GM12878 (cell line): ENCODE measurements around the gene FBRSL1. TPM values are rescaled to one million over a fixed set of nuclear protein-coding genes. Genes with fewer than 3 reads are reported as not detected.

Source experiments
- ATAC-seq: fragments of 200-7000 bp; cut with Tn5 transposase; 3 replicates; pipeline ENCODE4 v1.9.1; 2020; ENCODE audit warnings: mild to moderate bottlenecking, moderate library complexity
- BruUV-seq: library from RNA; stranded (reverse); fragments of 400-500 nt; replicated peaks from 2 replicates; lab custom pipeline; 2021; lab: Mats Ljungman, UMichigan
- CTCF ChIA-PET: fragments of 300-600 bp; sonication (Branson Sonifier 250); formaldehyde crosslinking; extraction: SDS; loops from one replicate; lab custom pipeline; 2021; ENCODE audit warnings: inconsistent platforms; lab: Yijun Ruan, JAX
- POLR2A ChIA-PET: fragments of 350-600 bp; formaldehyde crosslinking; extraction: SDS; loops from one replicate; lab custom pipeline; 2021; ENCODE audit warnings: inconsistent platforms; lab: Charles Lee
- RAD21 ChIA-PET: fragments of 300-600 bp; sonication (Branson Sonifier 250); formaldehyde crosslinking; loops from one replicate; lab custom pipeline; 2023; ENCODE audit warnings: antibody characterized with exemption; ENCODE audit not compliant: unreplicated experiment; lab: Charles Lee
- SMC1A ChIA-PET: fragments of 300-600 bp; sonication (Branson Sonifier 250); formaldehyde crosslinking; loops from one replicate; lab custom pipeline; 2023; ENCODE audit not compliant: unreplicated experiment, uncharacterized antibody; lab: Charles Lee
- DNase-seq: peaks from one replicate; pipeline ENCODE4 v3.0.0-alpha.2; 2011; ENCODE audit warnings: low read depth, low spot score
- FAIRE-seq: peaks from 3 replicates; lab custom pipeline; 2011; peaks lifted over from hg19 to GRCh38; lab: Jason Lieb, UNC
- H2AFZ ChIP-seq: 2 replicates; pipeline ENCODE4 v1.6.0; 2011; ENCODE audit warnings: low read depth, low read length, control low read depth; ENCODE audit not compliant: control insufficient read depth
- H3K27ac ChIP-seq: 2 replicates; pipeline ENCODE4 v1.5.1; 2011; ENCODE audit warnings: control low read depth; ENCODE audit not compliant: control insufficient read depth, insufficient read depth
- H3K27me3 ChIP-seq, 2 experiments: replicated peaks in 1 of 2; 2 replicates each; pipeline versions ENCODE4 v1.6.0 to v1.6.1; 2011; ENCODE audit warnings: low read length in 1 of 2; ENCODE audit not compliant: control insufficient read depth in 2 of 2, insufficient read depth in 2 of 2
- H3K36me3 ChIP-seq, 2 experiments: 2 replicates each; pipeline ENCODE4 v1.5.1; 2011; ENCODE audit warnings: low read length in 1 of 2; ENCODE audit not compliant: control insufficient read depth in 2 of 2, insufficient read depth in 2 of 2
- H3K4me1 ChIP-seq: 2 replicates; pipeline ENCODE4 v1.6.1; 2011; ENCODE audit warnings: mild to moderate bottlenecking, low read length, moderate library complexity, mixed read lengths; ENCODE audit not compliant: control insufficient read depth, insufficient read depth
- H3K4me2 ChIP-seq: 2 replicates; pipeline ENCODE4 v1.6.0; 2011; ENCODE audit warnings: control low read depth; ENCODE audit not compliant: control insufficient read depth, insufficient read depth
- H3K4me3 ChIP-seq: fragments of 200-600 bp; sonication (generic); 2 replicates; pipeline ENCODE4 v1.5.1; 2016
- H3K79me2 ChIP-seq: 2 replicates; pipeline ENCODE4 v1.6.0; 2011; ENCODE audit warnings: low read length; ENCODE audit not compliant: control insufficient read depth, insufficient read depth
- H3K9ac ChIP-seq: 2 replicates; pipeline ENCODE4 v1.8.0; 2011; ENCODE audit warnings: low read length, control low read depth, mixed read lengths; ENCODE audit not compliant: control insufficient read depth, insufficient read depth
- H3K9me3 ChIP-seq: replicated peaks from 3 replicates; pipeline ENCODE4 v1.5.1; 2011; ENCODE audit warnings: mild to moderate bottlenecking, low read length; ENCODE audit not compliant: control insufficient read depth, insufficient read depth
- H4K20me1 ChIP-seq: 2 replicates; pipeline ENCODE4 v1.6.0; 2011; ENCODE audit not compliant: control insufficient read depth, insufficient read depth
- FOXM1 ChIP-seq: IDR thresholded peaks from 2 replicates; pipeline ENCODE4 v1.6.1; 2012; ENCODE audit warnings: low read depth, mild to moderate bottlenecking, inconsistent platforms, low read length, moderate library complexity
- HDAC2 ChIP-seq: fragments of 200-600 bp; sonication (generic); IDR thresholded peaks from 2 replicates; pipeline ENCODE4 v1.6.1; 2017
- KDM1A ChIP-seq: fragments of 200-600 bp; sonication (generic); IDR thresholded peaks from 2 replicates; pipeline ENCODE4 v1.6.1; 2016; ENCODE audit warnings: borderline replicate concordance
- MTA2 ChIP-seq: fragments of 450-650 bp; IDR thresholded peaks from 2 replicates; pipeline ENCODE4 v1.6.1; 2016; ENCODE audit warnings: low read depth, mild to moderate bottlenecking, moderate library complexity
- NFIC ChIP-seq: IDR thresholded peaks from 2 replicates; pipeline ENCODE4 v1.6.1; 2012; ENCODE audit warnings: low read depth, mild to moderate bottlenecking, inconsistent platforms, low read length, moderate library complexity
- NR2C1 ChIP-seq: fragments of 450-650 bp; IDR thresholded peaks from 2 replicates; pipeline ENCODE4 v1.6.1; 2017; ENCODE audit warnings: antibody characterized with exemption, mild to moderate bottlenecking, moderate library complexity
- POLR2AphosphoS5 ChIP-seq: IDR thresholded peaks from 2 replicates; pipeline ENCODE4 v1.6.1; 2011; ENCODE audit warnings: mild to moderate bottlenecking, low read length, inconsistent platforms
- SPI1 ChIP-seq: IDR thresholded peaks from 2 replicates; pipeline ENCODE4 v1.6.1; 2011; ENCODE audit warnings: low read depth, mild to moderate bottlenecking, low read length, moderate library complexity, borderline replicate concordance; ENCODE audit not compliant: insufficient read depth
- TCF7 ChIP-seq: IDR thresholded peaks from 2 replicates; pipeline ENCODE4 v1.6.1; 2014; ENCODE audit warnings: antibody characterized with exemption, borderline replicate concordance
- ZNF207 ChIP-seq: fragments of 450-650 bp; IDR thresholded peaks from 2 replicates; pipeline ENCODE4 v1.6.1; 2014; ENCODE audit warnings: antibody characterized with exemption, mild to moderate bottlenecking, borderline replicate concordance
- ZNF384 ChIP-seq: IDR thresholded peaks from 2 replicates; pipeline ENCODE4 v1.6.1; 2012; ENCODE audit warnings: low read depth, mild to moderate bottlenecking, low read length, improper control_type of control experiment, borderline replicate concordance
- whole genome bisulfite sequencing: methylation state at CpG from one replicate; pipeline ENCODE4 v1.1.6; 2016; ENCODE audit warnings: low lambda C conversion rate; ENCODE audit not compliant: insufficient replicate concordance, insufficient coverage; ENCODE audit errors: missing lambda C conversion rate; 5-methylcytosine and 5-hydroxymethylcytosine counted together
- in situ Hi-C: fragments of 300-500 bp; cut with MboI; formaldehyde crosslinking; loops from 9 replicates; pipeline ENCODE4 v1.14.3; 2018; ENCODE audit warnings: mixed read lengths
- intact Hi-C: fragments of 100-400 bp; cut with micrococcal nuclease; formaldehyde crosslinking; loops from one replicate; pipeline ENCODE4 v1.14.2; 2022; ENCODE audit not compliant: unreplicated experiment
- polyA plus RNA-seq, 11 experiments: library from polyadenylated mRNA; depleted of rRNA in 4 of 11; unstranded in 6 of 11; stranded (reverse) in 5 of 11; fragments of >200 nt; fragmentation: Nextera tagmentation in 4 of 11; fragmentation: Illumina TruSeq in 1 of 11; extraction: Ambion mirVana in 4 of 11; extraction: Trizol in 1 of 11; gene quantifications; 1 replicate in 1 of 11; 2 replicates in 10 of 11; pipeline versions ENCODE4 v1.2.1 to v1.2.3, GENCODE V29; 2011 to 2016; ENCODE audit warnings: inconsistent platforms in 2 of 11, missing spikeins in 2 of 11, low read depth in 1 of 11
- total RNA-seq, 4 experiments: library from RNA; depleted of rRNA in 3 of 4; stranded (reverse); fragments of >200 nt in 3 of 4; fragmentation: Illumina TruSeq in 1 of 4; extraction: Trizol in 1 of 4; gene quantifications; 2 replicates each; pipeline versions ENCODE4 v1.2.1 to v1.2.3, GENCODE V29; 2013 to 2021
- TF ChIP-seq, protein P1 (sequence below): IDR thresholded peaks from 2 replicates; pipeline ENCODE4 v1.6.1; 2012; ENCODE audit warnings: low read length, inconsistent platforms
- TF ChIP-seq, protein P2 (sequence below): IDR thresholded peaks from 2 replicates; pipeline ENCODE4 v1.6.1; 2011; ENCODE audit warnings: low read depth, mild to moderate bottlenecking, low read length, moderate library complexity, borderline replicate concordance; ENCODE audit errors: extremely low read depth
- TF ChIP-seq, protein P3 (sequence below): IDR thresholded peaks from 2 replicates; pipeline ENCODE4 v1.6.1; 2012; ENCODE audit warnings: low read depth, low read length, improper control_type of control experiment
- TF ChIP-seq, protein P4 (sequence below), 3 experiments: IDR thresholded peaks in 2 of 3; conservative IDR thresholded peaks in 1 of 3; 2 replicates each; pipeline ENCODE4 v1.5.1; 2011; ENCODE audit warnings: low read depth in 3 of 3, low read length in 3 of 3, mild to moderate bottlenecking in 3 of 3, control low read depth in 2 of 3, moderate library complexity in 2 of 3, inconsistent platforms in 1 of 3, mixed read lengths in 1 of 3; ENCODE audit not compliant: control insufficient read depth in 2 of 3, insufficient read depth in 1 of 3; ENCODE audit errors: extremely low read depth in 1 of 3
- TF ChIP-seq, protein P5 (sequence below): fragments of 450-650 bp; IDR thresholded peaks from 2 replicates; pipeline ENCODE4 v1.6.1; 2016; ENCODE audit warnings: mild to moderate bottlenecking

The FBRSL1 gene
- total and polyA plus RNA-seq, 10 of the 15 experiments (the other 5 are each of a cell fraction or from before 2014, with no cell fraction given) = 0.19 to 55.1 (median 4.1) TPM

DNA sequence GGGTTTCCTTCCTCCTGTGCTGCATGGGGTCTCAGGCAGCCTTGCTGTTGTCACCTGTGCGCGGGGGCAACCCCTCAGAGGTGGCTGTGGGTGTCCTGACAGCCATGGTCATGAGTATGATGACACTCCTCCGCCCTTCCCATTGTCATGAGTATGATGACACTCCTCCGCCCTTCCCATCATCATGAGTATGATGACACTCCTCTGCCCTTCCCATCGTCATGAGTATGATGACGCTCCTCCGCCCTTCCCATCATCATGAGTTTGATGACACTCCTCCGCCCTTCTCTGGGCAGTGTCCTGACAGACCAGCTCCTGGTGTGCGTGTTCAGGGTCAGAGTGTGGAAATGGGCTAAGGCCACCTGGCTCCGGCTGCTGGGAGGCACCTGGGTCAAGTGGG, 40.0 kb downstream of the FBRSL1 start:
- FAIRE-seq = no peak
- 95% methylated on average over 10 of the region's 10 CpGs for WGBS
- no peaks in the 10 kb centered on the region for H3K4me1 ChIP-seq
- RAD21 ChIA-PET = no interaction called here
- no peak overlapping the region for H3K27ac ChIP-seq
- TF ChIP-seq, protein P1, sequence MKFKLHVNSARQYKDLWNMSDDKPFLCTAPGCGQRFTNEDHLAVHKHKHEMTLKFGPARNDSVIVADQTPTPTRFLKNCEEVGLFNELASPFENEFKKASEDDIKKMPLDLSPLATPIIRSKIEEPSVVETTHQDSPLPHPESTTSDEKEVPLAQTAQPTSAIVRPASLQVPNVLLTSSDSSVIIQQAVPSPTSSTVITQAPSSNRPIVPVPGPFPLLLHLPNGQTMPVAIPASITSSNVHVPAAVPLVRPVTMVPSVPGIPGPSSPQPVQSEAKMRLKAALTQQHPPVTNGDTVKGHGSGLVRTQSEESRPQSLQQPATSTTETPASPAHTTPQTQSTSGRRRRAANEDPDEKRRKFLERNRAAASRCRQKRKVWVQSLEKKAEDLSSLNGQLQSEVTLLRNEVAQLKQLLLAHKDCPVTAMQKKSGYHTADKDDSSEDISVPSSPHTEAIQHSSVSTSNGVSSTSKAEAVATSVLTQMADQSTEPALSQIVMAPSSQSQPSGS = no peak
- TF ChIP-seq TCF7 = no peak
- TF ChIP-seq HDAC2 = no peak
- no peak for TF ChIP-seq SPI1
- TF ChIP-seq, protein P2, sequence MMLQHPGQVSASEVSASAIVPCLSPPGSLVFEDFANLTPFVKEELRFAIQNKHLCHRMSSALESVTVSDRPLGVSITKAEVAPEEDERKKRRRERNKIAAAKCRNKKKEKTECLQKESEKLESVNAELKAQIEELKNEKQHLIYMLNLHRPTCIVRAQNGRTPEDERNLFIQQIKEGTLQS = no peak
- TF ChIP-seq, protein P3, sequence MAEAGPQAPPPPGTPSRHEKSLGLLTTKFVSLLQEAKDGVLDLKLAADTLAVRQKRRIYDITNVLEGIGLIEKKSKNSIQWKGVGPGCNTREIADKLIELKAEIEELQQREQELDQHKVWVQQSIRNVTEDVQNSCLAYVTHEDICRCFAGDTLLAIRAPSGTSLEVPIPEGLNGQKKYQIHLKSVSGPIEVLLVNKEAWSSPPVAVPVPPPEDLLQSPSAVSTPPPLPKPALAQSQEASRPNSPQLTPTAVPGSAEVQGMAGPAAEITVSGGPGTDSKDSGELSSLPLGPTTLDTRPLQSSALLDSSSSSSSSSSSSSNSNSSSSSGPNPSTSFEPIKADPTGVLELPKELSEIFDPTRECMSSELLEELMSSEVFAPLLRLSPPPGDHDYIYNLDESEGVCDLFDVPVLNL = no peak
- no peak for TF ChIP-seq POLR2AphosphoS5
- TF ChIP-seq FOXM1 = no peak
- TF ChIP-seq, protein P4, sequence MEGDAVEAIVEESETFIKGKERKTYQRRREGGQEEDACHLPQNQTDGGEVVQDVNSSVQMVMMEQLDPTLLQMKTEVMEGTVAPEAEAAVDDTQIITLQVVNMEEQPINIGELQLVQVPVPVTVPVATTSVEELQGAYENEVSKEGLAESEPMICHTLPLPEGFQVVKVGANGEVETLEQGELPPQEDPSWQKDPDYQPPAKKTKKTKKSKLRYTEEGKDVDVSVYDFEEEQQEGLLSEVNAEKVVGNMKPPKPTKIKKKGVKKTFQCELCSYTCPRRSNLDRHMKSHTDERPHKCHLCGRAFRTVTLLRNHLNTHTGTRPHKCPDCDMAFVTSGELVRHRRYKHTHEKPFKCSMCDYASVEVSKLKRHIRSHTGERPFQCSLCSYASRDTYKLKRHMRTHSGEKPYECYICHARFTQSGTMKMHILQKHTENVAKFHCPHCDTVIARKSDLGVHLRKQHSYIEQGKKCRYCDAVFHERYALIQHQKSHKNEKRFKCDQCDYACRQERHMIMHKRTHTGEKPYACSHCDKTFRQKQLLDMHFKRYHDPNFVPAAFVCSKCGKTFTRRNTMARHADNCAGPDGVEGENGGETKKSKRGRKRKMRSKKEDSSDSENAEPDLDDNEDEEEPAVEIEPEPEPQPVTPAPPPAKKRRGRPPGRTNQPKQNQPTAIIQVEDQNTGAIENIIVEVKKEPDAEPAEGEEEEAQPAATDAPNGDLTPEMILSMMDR (IDR thresholded peaks at IDR 0.05 in 2 of 3, conservative IDR thresholded peaks at IDR 0.05 in 1 of 3; ENCODE audit: control insufficient read depth in 2 of 3, extremely low read depth in 1 of 3, insufficient read depth in 1 of 3, low read depth in 3 of 3, low read length in 3 of 3) = no peak
- TF ChIP-seq, protein P5, sequence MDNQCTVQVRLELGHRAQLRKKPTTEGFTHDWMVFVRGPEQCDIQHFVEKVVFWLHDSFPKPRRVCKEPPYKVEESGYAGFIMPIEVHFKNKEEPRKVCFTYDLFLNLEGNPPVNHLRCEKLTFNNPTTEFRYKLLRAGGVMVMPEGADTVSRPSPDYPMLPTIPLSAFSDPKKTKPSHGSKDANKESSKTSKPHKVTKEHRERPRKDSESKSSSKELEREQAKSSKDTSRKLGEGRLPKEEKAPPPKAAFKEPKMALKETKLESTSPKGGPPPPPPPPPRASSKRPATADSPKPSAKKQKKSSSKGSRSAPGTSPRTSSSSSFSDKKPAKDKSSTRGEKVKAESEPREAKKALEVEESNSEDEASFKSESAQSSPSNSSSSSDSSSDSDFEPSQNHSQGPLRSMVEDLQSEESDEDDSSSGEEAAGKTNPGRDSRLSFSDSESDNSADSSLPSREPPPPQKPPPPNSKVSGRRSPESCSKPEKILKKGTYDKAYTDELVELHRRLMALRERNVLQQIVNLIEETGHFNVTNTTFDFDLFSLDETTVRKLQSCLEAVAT = no peak
- no peak for TF ChIP-seq MTA2
- TF ChIP-seq ZNF207 = no peak
- no peak for TF ChIP-seq NR2C1
- no peak for TF ChIP-seq ZNF384
- no peak for TF ChIP-seq KDM1A
- no peak for TF ChIP-seq NFIC
- CTCF ChIA-PET = no interaction called here
- intact Hi-C loops (no loop called here), in situ Hi-C loops (no loop called here)
- DNase-seq = no peak
- H3K36me3 ChIP-seq = no peaks in the 10 kb centered on the region; a peak in 1 of 4 replicates
- no peaks in the 10 kb centered on the region for H3K27me3 ChIP-seq
- POLR2A ChIA-PET = interaction anchor here (0.6 kb wide), 1 partner anchor 33 kb away, joined by 3 read pairs; no protein-coding TSS in a partner anchor
- H3K4me3 ChIP-seq = no peak overlapping the region
- no peaks in the 10 kb centered on the region; the same call in 1 of the 2 replicates for H4K20me1 ChIP-seq
- SMC1A ChIA-PET = no interaction called here
- H3K9me3 ChIP-seq = no peaks in the 10 kb centered on the region
- BruUV-seq = no TSS peak
- H3K4me2 ChIP-seq = no peak overlapping the region
- no peak overlapping the region for H3K9ac ChIP-seq
- ATAC-seq = no peak
- no peaks in the 10 kb centered on the region for H3K79me2 ChIP-seq
- no peak overlapping the region for H2AFZ ChIP-seq
